HepG2 (cell line): ENCODE results near the gene GRB10. TPM values are rescaled to one million over a fixed set of nuclear protein-coding genes. Genes with fewer than 3 reads are reported as not detected.
A peak's percentile ranks its signal among the peaks of the same experiment; 100 is the strongest.

Source experiments
- ELF3 ChIP-seq: IDR thresholded peaks from 2 replicates; pipeline ENCODE4 v1.6.1; 2016; ENCODE audit warnings: missing genetic modification reagents, missing compliant biosample characterization
- FLYWCH1 ChIP-seq: sonication (generic); formaldehyde crosslinking; IDR thresholded peaks from 2 replicates; pipeline ENCODE4 v1.8.1; 2023; ENCODE audit warnings: mild to moderate bottlenecking, missing genetic modification reagents
- FOXA3 ChIP-seq: IDR thresholded peaks from 2 replicates; pipeline ENCODE4 v1.6.1; 2016; ENCODE audit warnings: missing genetic modification reagents, missing compliant biosample characterization
- FOXO1 ChIP-seq: sonication (generic); formaldehyde crosslinking; IDR thresholded peaks from 2 replicates; pipeline ENCODE4 v1.4.0; 2020; ENCODE audit warnings: missing genetic modification reagents
- GABPB1 ChIP-seq: IDR thresholded peaks from 2 replicates; pipeline ENCODE4 v1.6.1; 2016; ENCODE audit warnings: mild to moderate bottlenecking, missing genetic modification reagents, moderate library complexity, missing compliant biosample characterization
- HIVEP1 ChIP-seq: sonication (generic); formaldehyde crosslinking; IDR thresholded peaks from 2 replicates; pipeline ENCODE4 v1.4.0; 2020; ENCODE audit warnings: mild to moderate bottlenecking, missing genetic modification reagents
- HNF4G ChIP-seq, 2 experiments: sonication (generic) in 1 of 2; formaldehyde crosslinking in 1 of 2; IDR thresholded peaks; 2 replicates each; pipeline versions ENCODE4 v1.4.0 to v1.6.1; 2011 to 2020; ENCODE audit warnings: borderline replicate concordance in 2 of 2, low read depth in 2 of 2, mild to moderate bottlenecking in 2 of 2, low read length in 1 of 2, missing genetic modification reagents in 1 of 2, moderate library complexity in 1 of 2
- KDM2A ChIP-seq: sonication (generic); formaldehyde crosslinking; IDR thresholded peaks from 2 replicates; pipeline ENCODE4 v1.4.0; 2020; ENCODE audit warnings: low read depth, missing genetic modification reagents, borderline replicate concordance
- KLF16 ChIP-seq, 2 experiments: sonication (generic) in 1 of 2; formaldehyde crosslinking in 1 of 2; IDR thresholded peaks; 2 replicates each; pipeline versions ENCODE4 v1.6.1 to v1.8.0; 2016 to 2023; ENCODE audit warnings: missing genetic modification reagents in 2 of 2, missing compliant biosample characterization in 1 of 2
- MAX ChIP-seq: IDR thresholded peaks from 2 replicates; pipeline ENCODE4 v1.6.1; 2012; ENCODE audit warnings: inconsistent platforms
- NCOA2 ChIP-seq: sonication (generic); formaldehyde crosslinking; IDR thresholded peaks from 2 replicates; pipeline ENCODE4 v1.8.0; 2022; ENCODE audit warnings: inconsistent platforms
- NR3C1 ChIP-seq: sonication (generic); formaldehyde crosslinking; IDR thresholded peaks from 2 replicates; pipeline ENCODE4 v1.4.0; 2020; ENCODE audit warnings: missing genetic modification reagents
- SMC3 ChIP-seq: IDR thresholded peaks from 2 replicates; pipeline ENCODE4 v1.6.1; 2011; ENCODE audit warnings: low read length, improper control_type of control experiment
- TARDBP ChIP-seq: sonication (generic); formaldehyde crosslinking; IDR thresholded peaks from 2 replicates; pipeline ENCODE4 v1.8.0; 2022; ENCODE audit warnings: mild to moderate bottlenecking, missing genetic modification reagents
- TSC22D2 ChIP-seq: sonication (generic); formaldehyde crosslinking; IDR thresholded peaks from 2 replicates; pipeline ENCODE4 v1.5.1; 2020; ENCODE audit warnings: missing genetic modification reagents, mild to moderate bottlenecking, borderline replicate concordance
- ZFAT ChIP-seq: sonication (generic); formaldehyde crosslinking; conservative IDR thresholded peaks from 2 replicates; pipeline ENCODE4 v1.8.1; 2023; ENCODE audit warnings: missing genetic modification reagents, inconsistent platforms
- ZKSCAN8 ChIP-seq: IDR thresholded peaks from 2 replicates; pipeline ENCODE4 v1.6.1; 2016; ENCODE audit warnings: borderline replicate concordance, missing genetic modification reagents, missing compliant biosample characterization
- ZNF775 ChIP-seq: sonication (generic); formaldehyde crosslinking; IDR thresholded peaks from 2 replicates; pipeline ENCODE4 v1.4.0; 2020; ENCODE audit warnings: missing genetic modification reagents, mild to moderate bottlenecking, moderate library complexity, borderline replicate concordance
- polyA plus RNA-seq, 8 experiments: library from polyadenylated mRNA; depleted of rRNA in 3 of 8; stranded (reverse) in 7 of 8; unstranded in 1 of 8; fragments of >200 nt; fragmentation: Illumina TruSeq in 4 of 8; extraction: Trizol in 4 of 8; gene quantifications; 2 replicates each; pipeline versions ENCODE4 v1.2.1 to v1.2.3, GENCODE V29; 2011 to 2016; ENCODE audit warnings: low read depth in 4 of 8, missing spikeins in 1 of 8, mixed read lengths in 1 of 8; ENCODE audit not compliant: insufficient read depth in 1 of 8
- total RNA-seq, 5 experiments: library from RNA; depleted of rRNA; stranded (reverse); fragments of >200 nt; fragmentation: Illumina TruSeq; extraction: Trizol; gene quantifications; 2 replicates each; pipeline ENCODE4 v1.2.3, GENCODE V29; 2016; ENCODE audit warnings: low read depth in 1 of 5
- TF ChIP-seq, protein P1 (sequence below): sonication (generic); formaldehyde crosslinking; IDR thresholded peaks from 2 replicates; pipeline ENCODE4; 2020; ENCODE audit warnings: missing genetic modification reagents, mild to moderate bottlenecking, borderline replicate concordance
- TF ChIP-seq, protein P2 (sequence below): IDR thresholded peaks from 2 replicates; pipeline ENCODE4 v1.6.1; 2016; ENCODE audit warnings: missing compliant biosample characterization, missing genetic modification reagents, borderline replicate concordance
- TF ChIP-seq, protein P3 (sequence below): IDR thresholded peaks from 2 replicates; pipeline ENCODE4 v1.6.1; 2016; ENCODE audit warnings: low read depth, borderline replicate concordance
- TF ChIP-seq, protein P4 (sequence below): IDR thresholded peaks from 2 replicates; pipeline ENCODE4 v1.6.1; 2012; ENCODE audit warnings: low read depth, low read length, improper control_type of control experiment

GRB10 gene
- total and polyA plus RNA-seq, 2 of the 13 experiments (the other 11 are each of a cell fraction or from before 2014, with no cell fraction given), result 4.0 to 6.8 TPM

DNA sequence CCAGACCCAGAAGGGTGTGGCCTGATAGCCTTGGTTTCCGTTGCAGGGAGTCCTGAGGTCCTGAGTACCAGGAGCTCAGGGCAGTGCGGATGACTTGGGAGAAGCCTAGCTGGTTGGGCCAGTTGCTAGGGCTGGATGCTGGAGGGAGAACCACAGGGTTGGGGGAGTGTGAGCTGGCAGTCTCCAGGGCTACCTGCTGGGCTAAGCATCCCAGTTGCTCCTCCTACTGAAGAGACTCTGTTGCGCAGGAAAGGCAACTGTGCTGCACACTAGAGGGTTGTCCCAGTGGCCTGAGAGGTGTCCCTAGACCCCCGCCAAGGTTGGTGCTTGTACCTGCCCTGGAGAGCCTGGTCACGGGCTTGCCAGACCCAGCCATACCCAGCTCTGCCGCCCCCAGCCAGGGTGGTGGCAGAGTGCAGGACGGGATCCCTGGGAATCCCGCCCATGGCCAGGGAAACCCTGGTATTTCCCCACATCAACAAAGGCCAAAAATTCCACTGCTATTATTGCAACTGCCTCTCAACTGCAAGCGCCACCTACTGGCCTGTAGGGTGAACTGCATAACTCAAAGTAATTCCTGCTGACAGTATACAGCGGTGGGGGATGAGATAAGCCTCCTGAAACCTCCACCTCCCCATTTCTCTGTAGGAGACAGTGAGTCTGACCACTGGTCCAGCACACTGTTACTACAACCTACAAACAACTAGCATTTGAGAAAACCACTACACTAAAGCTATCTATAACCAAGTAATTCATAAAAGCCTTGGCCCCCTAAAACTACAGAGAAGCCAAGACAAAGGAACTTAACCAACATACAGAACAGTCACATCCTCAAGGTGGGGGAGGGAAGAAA, 149.9 kb downstream of the GRB10 start (continued):
- TF ChIP-seq NR3C1 (CRISPR knock-in tag), result no peak
- TF ChIP-seq, protein P1, sequence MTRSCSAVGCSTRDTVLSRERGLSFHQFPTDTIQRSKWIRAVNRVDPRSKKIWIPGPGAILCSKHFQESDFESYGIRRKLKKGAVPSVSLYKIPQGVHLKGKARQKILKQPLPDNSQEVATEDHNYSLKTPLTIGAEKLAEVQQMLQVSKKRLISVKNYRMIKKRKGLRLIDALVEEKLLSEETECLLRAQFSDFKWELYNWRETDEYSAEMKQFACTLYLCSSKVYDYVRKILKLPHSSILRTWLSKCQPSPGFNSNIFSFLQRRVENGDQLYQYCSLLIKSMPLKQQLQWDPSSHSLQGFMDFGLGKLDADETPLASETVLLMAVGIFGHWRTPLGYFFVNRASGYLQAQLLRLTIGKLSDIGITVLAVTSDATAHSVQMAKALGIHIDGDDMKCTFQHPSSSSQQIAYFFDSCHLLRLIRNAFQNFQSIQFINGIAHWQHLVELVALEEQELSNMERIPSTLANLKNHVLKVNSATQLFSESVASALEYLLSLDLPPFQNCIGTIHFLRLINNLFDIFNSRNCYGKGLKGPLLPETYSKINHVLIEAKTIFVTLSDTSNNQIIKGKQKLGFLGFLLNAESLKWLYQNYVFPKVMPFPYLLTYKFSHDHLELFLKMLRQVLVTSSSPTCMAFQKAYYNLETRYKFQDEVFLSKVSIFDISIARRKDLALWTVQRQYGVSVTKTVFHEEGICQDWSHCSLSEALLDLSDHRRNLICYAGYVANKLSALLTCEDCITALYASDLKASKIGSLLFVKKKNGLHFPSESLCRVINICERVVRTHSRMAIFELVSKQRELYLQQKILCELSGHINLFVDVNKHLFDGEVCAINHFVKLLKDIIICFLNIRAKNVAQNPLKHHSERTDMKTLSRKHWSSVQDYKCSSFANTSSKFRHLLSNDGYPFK (CRISPR knock-in tag), result 0 out of 2 replicates have a peak, but pooled peaks have one; percentile 29
- no peak for TF ChIP-seq TSC22D2
- TF ChIP-seq, protein P2, sequence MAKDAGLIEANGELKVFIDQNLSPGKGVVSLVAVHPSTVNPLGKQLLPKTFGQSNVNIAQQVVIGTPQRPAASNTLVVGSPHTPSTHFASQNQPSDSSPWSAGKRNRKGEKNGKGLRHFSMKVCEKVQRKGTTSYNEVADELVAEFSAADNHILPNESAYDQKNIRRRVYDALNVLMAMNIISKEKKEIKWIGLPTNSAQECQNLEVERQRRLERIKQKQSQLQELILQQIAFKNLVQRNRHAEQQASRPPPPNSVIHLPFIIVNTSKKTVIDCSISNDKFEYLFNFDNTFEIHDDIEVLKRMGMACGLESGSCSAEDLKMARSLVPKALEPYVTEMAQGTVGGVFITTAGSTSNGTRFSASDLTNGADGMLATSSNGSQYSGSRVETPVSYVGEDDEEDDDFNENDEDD (CRISPR knock-in tag), result 0 out of 2 replicates have a peak, but pooled peaks have one; percentile 13
- TF ChIP-seq ZFAT (CRISPR knock-in tag), result no peak
- TF ChIP-seq, protein P3, sequence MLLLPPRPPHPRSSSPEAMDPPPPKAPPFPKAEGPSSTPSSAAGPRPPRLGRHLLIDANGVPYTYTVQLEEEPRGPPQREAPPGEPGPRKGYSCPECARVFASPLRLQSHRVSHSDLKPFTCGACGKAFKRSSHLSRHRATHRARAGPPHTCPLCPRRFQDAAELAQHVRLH, result 0 out of 2 replicates have a peak, but pooled peaks have one; percentile 30
- 0 out of 2 replicates have a peak, but pooled peaks have one; percentile 18 for TF ChIP-seq GABPB1 (CRISPR knock-in tag)
- 0 out of 4 replicates have a peak, but pooled peaks of 1 of the 2 experiments have one; percentile 30 for TF ChIP-seq KLF16 (CRISPR knock-in tag; IDR thresholded peaks at IDR 0.05)
- TF ChIP-seq HIVEP1, result peak; percentile 97
- peak; percentile 41; the same call in 1 of the 2 replicates for TF ChIP-seq MAX
- peak; percentile 21; the same call in 1 of the 2 replicates for TF ChIP-seq ELF3 (CRISPR knock-in tag)
- no peak for TF ChIP-seq ZNF775 (CRISPR knock-in tag)
- TF ChIP-seq NCOA2 (CRISPR knock-in tag), result peak; percentile 26; the same call in 1 of the 2 replicates
- TF ChIP-seq HNF4G (IDR thresholded peaks at IDR 0.05; ENCODE audit: borderline replicate concordance, low read depth, low read length), result no peak
- TF ChIP-seq HNF4G (CRISPR knock-in tag; IDR thresholded peaks at IDR 0.05; ENCODE audit: borderline replicate concordance, low read depth), result 0 out of 2 replicates have a peak, but pooled peaks have one; percentile 26
- TF ChIP-seq KDM2A (CRISPR knock-in tag), result no peak
- TF ChIP-seq SMC3, result peak; percentile 91
- no peak for TF ChIP-seq FLYWCH1
- 0 out of 2 replicates have a peak, but pooled peaks have one; percentile 18 for TF ChIP-seq TARDBP (CRISPR knock-in tag)
- TF ChIP-seq, protein P4, sequence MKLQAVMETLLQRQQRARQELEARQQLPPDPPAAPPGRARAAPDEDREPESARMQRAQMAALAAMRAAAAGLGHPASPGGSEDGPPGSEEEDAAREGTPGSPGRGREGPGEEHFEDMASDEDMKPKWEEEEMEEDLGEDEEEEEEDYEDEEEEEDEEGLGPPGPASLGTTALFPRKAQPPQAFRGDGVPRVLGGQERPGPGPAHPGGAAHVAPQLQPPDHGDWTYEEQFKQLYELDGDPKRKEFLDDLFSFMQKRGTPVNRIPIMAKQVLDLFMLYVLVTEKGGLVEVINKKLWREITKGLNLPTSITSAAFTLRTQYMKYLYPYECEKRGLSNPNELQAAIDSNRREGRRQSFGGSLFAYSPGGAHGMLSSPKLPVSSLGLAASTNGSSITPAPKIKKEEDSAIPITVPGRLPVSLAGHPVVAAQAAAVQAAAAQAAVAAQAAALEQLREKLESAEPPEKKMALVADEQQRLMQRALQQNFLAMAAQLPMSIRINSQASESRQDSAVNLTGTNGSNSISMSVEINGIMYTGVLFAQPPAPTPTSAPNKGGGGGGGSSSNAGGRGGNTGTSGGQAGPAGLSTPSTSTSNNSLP, result no peak
- TF ChIP-seq FOXO1 (CRISPR knock-in tag), result peak; percentile 40; the same call in 1 of the 2 replicates
- no peak for TF ChIP-seq ZKSCAN8
- TF ChIP-seq FOXA3 (CRISPR knock-in tag), result peak; percentile 43; the same call in 1 of the 2 replicates
